GM23248 (cell line): Measurements from ENCODE around the gene CAMK2D.

Experiments used
- EZH2 ChIP-seq: fragments of 200-600 bp; sonication (generic); IDR thresholded peaks from 2 replicates; pipeline ENCODE4 v1.6.1; 2018; ENCODE audit warnings: antibody characterized with exemption, mild to moderate bottlenecking; ENCODE audit not compliant: insufficient read depth, poor library complexity, severe bottlenecking
- EZH2phosphoT487 ChIP-seq: fragments of 200-600 bp; sonication (generic); IDR thresholded peaks from 2 replicates; pipeline ENCODE4 v1.6.1; 2018; ENCODE audit warnings: antibody characterized with exemption, moderate library complexity, mild to moderate bottlenecking, low read depth; ENCODE audit not compliant: insufficient read depth

GRCh38 chr4:113618205-113618604 is 143.3 kb downstream of the CAMK2D start:
- TF ChIP-seq EZH2 = no peak
- TF ChIP-seq EZH2phosphoT487 = no peak
